GM12873 (cell line): Measurements from ENCODE around the gene GALNT16.

ENCODE experiments used
- CTCF ChIP-seq: IDR thresholded peaks from 2 replicates; pipeline ENCODE4 v1.5.1; 2012; ENCODE audit warnings: low read depth, mild to moderate bottlenecking, moderate library complexity, low read length, control low read depth; ENCODE audit not compliant: insufficient read depth; ENCODE audit errors: missing control alignments

The GALNT16 gene

GRCh38 chr14:69321601-69322330 is 61.8 kb downstream of the GALNT16 start:
- no peak for TF ChIP-seq CTCF

GRCh38 chr14:69323266-69323998 is 63.5 kb downstream of the GALNT16 start:
- TF ChIP-seq CTCF = no peak

GRCh38 chr14:69323999-69324282 is 64.0 kb downstream of the GALNT16 start:
- TF ChIP-seq CTCF = no peak

GRCh38 chr14:69324341-69324931 is 64.5 kb downstream of the GALNT16 start:
- TF ChIP-seq CTCF = no peak

- no peak for TF ChIP-seq CTCF
Observed at GRCh38 chr14:69325086-69325485, 65.1 kb downstream of the GALNT16 start.

- peak; percentile 42 for TF ChIP-seq CTCF
Observed at GRCh38 chr14:69325646-69326265, 65.8 kb downstream of the GALNT16 start.

GRCh38 chr14:69326611-69327010 is 66.7 kb downstream of the GALNT16 start:
- TF ChIP-seq CTCF = no peak
